Frontal cortex (tissue), 4 donors: ENCODE measurements around the gene PIEZO1. TPM values are rescaled to one million over a fixed set of nuclear protein-coding genes. Genes with fewer than 3 reads are reported as not detected.
"Not testable (repeated sequence)": the region's sequence is repeated elsewhere in the genome, so short reads cannot be mapped to it uniquely, and the experiment has no call there.

Source experiments
- DNase-seq, 2 donors: peaks; one replicate each; pipeline ENCODE4 v3.0.0; 2012; ENCODE audit warnings: low spot score in 2 of 2
- FAIRE-seq: peaks from 2 replicates; lab custom pipeline; 2012; peaks lifted over from hg19 to GRCh38; lab: Jason Lieb, UNC
- total RNA-seq: library from RNA; depleted of rRNA; stranded (reverse); fragments of >200 nt; gene quantifications from one replicate; pipeline ENCODE4 v1.2.3, GENCODE V29; 2014
- donor health status: control.
- donor health status: control.
- donor health status: control.

PIEZO1 gene
- total RNA-seq: 4.1 TPM

GRCh38 chr16:88785106-88785924 lies at the start of gene PIEZO1:
Gene PIEZO1, minus strand, starts transcription at chr16:88785220. Its CDS starts 256 bp downstream, at chr16:88784964.
- peak; percentile 82 to 83 for DNase-seq
- FAIRE-seq: no peak

DNA sequence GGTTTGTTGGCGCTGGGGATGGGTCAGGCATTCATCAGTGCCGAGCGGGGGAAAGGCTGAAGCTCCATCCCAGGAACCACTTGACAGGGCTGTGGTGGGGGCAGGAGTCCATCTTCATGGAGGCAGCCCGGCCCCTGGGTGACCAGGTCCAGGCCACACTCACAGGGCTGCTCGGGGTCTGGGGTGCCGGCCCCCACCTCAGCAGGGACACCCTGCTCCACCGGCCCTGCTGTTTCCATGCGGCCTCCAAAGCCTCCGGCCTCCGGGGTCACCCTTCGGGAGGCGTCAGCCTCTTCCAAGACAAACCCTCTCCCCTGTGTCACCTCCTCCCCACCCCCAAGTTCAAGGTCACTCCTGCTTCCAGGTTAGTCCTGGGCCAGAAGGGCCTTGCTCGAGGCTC lies 49.6 kb upstream of the PIEZO1 start:
- DNase-seq (no peak), FAIRE-seq (no peak)

GRCh38 chr16:88833086-88833485 lies 48.1 kb upstream of the PIEZO1 start:
- DNase-seq (no peak), FAIRE-seq (no peak)

DNA sequence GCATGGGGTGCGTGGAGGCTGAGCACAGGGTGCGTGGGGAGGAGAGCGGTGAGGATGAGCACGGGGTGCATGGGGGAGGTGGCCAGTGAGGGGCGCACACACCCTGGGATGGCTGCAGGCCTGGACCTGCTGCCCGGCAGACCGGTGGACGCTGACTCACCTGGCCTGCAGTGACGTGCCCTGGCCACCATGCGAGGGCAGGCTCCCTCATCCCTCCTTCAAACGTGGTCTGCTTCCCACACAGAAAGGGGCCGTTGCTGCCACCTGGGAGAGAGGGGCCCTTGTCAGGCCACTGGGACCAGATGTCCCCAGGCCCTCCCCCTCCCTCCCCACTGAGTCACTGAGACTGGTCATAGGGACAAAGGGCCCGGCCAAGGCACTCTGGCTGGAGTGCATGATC lies 46.8 kb upstream of the PIEZO1 start:
- no peak for DNase-seq
- no peak for FAIRE-seq

DNA sequence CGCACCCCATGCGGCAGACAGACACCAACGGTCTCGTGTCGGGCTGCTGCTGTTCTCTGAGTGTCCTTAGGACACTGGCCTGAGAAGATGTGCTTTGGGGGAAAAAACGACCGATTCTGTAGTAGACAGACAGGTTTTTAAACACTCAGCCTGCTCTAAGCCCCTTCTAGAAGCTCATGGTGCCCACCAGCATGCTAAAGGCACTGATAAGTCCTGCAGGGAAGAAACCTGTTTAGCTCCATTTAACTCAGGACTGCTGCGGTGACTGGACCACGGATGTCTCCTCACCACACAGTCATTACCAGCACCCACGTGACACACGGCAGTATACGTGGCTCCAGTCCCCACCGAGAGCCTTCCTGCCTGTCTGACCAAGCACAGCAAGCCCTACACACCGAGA lies 45.8 kb upstream of the PIEZO1 start:
- FAIRE-seq: no peak
- DNase-seq: no peak

DNA sequence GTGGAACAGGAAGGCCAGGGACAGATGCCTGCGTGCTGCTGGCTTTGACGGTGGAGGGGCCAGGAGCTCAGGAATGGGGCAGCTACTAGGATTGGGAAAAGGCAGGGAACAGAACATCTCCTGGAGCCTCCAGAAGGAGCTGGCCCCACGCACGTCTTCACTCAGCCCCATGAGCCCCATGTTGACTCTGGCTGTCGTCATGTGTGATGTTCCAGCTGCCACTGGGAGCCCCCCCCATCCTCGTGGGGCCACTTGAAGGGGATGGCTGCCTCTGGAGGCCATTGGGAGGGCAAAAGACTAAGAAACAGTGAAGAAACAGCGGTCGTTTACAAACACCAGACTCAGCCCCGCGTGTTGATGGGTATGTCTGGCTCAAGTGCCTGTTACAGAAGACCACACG lies 45.2 kb upstream of the PIEZO1 start:
- FAIRE-seq (no peak), DNase-seq (no peak)

DNA sequence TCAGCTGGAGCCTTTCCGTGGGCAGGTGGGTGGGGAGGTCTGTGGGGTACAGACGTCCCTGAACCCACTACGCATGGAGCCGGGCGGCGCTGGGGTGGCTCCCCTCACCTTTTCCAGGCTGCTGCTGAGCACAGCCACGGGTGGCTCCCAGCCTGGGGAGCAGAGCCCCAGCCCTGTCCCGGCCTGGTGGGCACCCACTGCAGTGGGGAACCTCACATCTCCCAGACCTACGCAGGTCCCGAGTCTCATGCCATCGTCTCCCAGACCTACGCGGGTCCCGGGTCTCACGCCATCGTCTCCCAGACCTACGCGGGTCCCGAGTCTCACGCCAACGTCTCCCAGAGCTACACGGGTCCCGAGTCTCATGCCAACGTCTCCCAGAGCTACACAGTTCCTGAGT lies 43.7 kb upstream of the PIEZO1 start:
- DNase-seq (no peak), FAIRE-seq (no peak)

DNA sequence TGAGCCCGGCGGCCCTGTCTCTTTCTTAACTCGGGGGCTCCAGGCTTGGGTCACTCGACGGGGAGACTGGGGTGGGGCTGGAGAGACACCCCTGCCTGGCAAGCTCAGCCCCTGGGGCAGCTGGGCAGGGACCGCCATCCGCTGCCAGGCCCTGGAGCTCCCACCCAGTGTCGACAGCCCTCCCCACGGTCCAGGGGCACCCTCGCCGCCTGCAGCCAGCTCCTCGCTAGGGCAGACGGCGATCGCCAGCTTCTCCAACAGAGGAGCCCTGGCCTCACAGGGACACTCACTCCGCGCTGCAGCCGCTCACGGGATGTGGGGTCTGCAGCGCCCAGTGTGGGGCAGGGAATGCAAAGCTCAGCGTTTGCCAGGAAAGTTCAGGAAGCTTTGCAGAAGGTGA lies 42.7 kb upstream of the PIEZO1 start:
- FAIRE-seq (no peak), DNase-seq (no peak)

DNA sequence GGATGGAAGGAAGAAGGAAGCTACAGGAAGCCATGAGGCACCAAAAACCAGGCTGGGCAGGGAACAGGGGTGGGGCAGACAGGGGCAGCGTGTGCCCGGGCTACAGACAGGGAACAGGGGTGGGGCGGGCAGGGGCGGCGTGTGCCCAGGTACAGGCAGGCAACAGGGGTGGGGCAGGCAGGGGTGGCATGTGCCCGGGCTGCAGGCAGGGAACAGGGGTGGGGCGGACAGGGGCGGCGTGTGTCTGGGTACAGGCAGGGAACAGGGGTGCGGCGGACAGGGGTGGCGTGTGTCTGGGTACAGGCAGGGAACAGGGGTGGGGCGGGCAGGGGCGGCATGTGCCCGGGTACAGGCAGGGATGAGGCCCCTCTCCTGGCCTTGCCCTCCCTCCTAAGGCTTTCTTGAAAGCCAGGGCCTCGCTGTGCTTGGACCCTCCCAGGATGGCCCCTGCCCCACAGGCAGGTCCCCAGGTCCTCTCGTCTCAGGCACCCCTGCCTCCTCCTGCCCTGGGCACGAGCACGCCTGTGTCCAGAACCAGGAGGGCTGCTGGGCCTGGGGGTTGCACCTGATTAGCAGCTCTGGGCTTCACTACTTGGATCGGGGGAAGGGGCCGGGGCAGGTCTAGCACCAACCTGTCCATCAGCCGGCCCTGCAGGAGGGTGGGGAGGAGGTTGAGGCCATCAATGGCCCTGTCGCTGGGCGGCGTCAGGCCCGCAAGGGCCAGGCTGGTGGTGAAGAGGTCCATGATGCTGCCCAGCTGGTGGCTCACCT lies 41.2 kb upstream of the PIEZO1 start:
- FAIRE-seq: no peak
- DNase-seq: no peak

DNA sequence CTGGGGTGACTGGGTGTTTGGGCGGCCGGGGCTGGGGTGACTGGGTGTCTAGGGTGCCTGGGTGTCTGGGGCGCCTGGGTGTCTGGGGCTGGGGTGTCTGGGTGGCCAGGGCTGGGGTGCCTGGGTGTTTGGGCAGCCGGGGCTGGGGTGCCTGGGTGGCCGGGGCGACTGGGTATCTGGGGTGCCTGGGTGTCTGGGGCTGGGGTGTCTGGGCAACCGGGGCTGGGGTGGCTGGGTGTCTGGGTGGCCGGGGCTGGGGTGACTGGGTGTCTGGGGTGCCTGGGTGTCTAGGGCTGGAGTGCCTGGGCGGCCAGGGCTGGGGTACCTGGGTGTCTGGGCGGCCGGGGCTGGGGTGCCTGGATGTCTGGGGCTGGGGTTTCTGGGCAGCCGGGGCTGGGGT lies 40.1 kb upstream of the PIEZO1 start:
- no peak for FAIRE-seq
- no peak for DNase-seq

- DNase-seq (no peak), FAIRE-seq (no peak)
Measured at GRCh38 chr16:88824256-88825077, 39.4 kb upstream of the PIEZO1 start.

DNA sequence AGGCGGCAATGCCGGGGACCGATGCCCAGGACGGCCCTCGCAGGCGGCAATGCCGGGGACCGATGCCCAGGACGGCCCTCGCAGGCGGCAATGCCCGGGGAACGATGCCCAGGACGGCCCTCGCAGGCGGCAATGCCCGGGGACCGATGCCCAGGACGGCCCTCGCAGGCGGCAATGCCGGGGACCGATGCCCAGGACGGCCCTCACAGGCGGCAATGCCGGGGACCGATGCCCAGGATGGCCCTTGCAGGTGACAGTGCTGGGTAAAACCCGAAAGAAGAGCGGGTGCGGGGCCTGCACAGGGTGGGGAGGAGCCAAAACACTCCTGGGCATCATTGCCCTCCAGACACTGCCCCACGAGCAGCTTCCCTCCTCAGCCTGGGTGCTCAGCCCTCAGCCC lies 38.6 kb upstream of the PIEZO1 start:
- FAIRE-seq, DNase-seq: not testable (repeated sequence)

DNA sequence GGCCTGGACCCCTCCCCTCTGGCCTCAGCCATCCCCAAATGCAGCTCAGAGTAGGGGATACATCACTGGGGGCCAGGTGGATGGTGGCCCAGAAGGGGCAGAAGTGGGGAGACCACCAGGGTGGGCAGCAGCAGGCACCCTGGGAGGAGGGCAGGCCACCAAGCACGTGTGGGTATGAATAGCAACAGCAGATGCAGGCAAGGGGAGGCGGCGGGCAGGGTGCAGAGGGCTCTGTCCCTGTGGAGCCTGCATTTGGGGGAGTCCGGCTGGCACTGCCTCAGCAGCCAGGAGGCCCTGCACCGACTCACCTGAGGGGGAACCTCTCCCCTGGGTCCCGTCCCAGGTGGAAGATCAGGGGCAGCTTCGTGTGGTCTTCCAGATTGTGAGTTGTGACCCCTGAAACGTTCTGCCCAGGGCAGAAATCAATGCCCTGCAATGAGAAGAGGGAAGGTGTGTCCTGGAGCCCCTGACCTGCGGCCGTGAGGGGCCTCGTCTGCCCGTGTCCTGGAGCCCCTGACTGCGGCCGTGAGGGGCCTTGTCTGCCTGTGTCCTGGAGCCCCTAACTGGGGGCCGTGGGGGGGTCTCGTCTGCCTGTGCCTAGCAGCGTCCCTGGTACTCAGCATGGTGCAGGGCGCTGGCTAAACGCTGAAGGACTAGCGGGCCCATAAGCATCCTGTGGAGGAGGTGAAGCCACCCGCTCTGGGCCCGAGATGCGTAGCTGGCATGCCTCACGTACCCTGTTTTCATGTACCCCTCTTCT lies 37.4 kb upstream of the PIEZO1 start:
- DNase-seq (no peak), FAIRE-seq (no peak)

DNA sequence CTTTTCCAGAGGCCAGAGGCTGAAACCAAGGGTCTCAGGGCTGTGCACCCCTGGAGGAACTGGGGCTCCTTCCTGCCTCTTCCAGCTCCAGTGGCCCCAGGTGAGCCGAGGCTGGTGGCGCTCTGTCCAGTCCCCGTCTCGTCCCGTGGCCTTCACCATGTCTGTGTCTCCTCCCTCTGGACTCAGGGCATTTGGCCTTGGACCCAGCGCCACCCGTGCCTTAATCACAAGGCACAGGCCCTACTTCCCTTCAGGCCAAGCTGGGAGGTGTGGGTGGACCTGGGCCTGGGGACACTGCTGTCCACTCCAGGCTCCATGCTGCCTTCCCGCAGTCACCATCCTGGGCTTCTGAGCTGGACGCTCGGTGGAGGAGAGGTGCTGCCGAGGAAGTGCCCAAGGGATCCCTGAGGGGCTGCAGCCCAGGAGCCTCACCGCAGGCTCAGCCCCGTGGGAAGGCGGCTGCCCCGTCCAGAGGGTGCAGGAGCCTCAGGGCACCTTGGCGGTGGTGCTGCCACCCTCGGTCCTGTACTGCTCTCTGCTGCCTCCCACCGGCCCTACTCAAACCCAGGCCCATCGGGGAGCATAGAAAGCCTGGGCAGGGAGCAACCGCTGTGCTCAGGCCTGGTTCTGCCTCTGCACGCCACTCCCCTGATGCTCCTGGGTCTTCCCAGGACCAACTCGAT lies 36.3 kb upstream of the PIEZO1 start:
- no peak for FAIRE-seq
- no peak for DNase-seq

DNA sequence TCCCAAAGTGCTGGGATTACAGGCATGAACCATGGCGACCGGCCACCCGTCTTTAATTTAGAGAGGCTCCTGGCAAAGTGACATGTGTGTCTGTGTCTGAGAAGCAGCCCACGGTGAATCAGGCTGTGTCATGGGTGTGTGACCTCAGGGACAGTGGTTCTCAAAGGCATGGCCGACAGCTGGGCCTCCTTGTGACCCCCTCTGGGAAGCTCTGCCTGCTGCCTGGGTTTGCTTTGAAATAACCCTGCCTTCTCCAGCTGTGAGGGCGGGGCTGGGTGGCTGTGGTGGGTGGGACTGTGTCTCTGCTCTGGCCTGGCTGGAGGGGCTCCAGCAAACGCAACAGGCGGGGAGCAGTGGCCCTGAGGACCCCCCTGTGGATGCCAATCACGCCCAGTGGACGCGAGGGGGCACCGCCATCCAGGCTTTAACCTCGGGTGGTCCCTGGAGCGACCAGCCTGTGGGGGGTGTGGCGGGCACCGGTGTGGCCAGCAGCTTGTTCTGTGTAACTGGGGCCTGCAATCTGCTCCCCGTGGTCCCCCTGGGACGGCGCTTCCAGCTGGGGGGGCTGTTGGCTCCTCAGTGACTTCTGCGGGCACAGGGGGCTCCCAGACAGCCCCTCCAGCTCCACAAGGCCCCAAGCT lies 35.5 kb upstream of the PIEZO1 start:
- FAIRE-seq: no peak
- DNase-seq: no peak

DNA sequence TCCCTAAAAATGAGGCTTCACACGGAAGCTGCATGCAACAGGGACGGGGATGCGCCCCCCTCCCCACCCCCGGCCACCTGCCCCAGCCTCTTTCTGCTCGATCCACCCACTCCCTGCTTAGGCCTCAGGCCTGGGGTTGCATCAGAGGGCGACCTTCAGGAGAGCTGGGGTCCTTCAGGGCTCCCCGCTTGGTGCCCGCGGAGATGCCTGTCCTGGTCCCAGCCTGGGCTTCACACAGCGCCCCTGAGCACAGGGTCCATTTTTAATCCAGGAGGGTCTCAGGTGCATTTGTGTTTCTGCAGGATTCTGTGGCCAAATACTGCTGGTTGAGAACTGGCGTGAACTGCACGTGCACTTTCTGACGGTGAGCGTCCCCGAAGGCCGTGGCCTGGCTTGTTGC lies 34.1 kb upstream of the PIEZO1 start:
- FAIRE-seq: no peak
- no peak for DNase-seq

GRCh38 chr16:88818575-88818874 lies 33.5 kb upstream of the PIEZO1 start:
- no peak for DNase-seq
- no peak for FAIRE-seq

- FAIRE-seq (no peak), DNase-seq (no peak)
Measured at GRCh38 chr16:88817785-88818574, 33.0 kb upstream of the PIEZO1 start.
